M059J (cell line): ENCODE data around the gene CAPN9. TPM values are rescaled to one million over a fixed set of nuclear protein-coding genes. Genes with fewer than 3 reads are reported as not detected.

Source experiments
- DNase-seq: peaks from one replicate; pipeline ENCODE4 v3.0.0-alpha.2; 2012; ENCODE audit warnings: low read depth
- total RNA-seq: library from RNA; depleted of rRNA; stranded (reverse); fragments of >200 nt; shearing (Covaris generic); gene quantifications from 2 replicates; pipeline ENCODE4 v1.2.3, GENCODE V29; 2014

Gene CAPN9
- total RNA-seq, 1 experiment from 2014 or later: not detected

DNA sequence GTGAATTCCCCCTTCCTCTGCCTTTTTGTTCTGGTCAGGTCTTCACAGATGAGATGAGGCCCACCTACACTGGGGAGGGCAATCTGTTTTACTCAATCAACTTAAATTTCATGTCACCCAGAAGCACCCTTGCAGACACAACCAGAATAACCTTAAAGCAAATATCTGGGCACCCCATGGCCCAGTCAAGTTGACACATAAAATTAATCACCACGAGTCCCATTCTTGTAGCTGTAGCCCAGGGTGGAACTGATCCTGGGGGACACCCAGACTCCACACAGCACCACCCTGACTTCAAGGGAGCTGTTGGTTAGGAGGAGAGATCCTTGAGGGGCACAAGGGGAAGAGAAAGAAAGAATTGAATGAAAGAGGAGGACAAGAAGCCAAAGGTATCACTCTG, 23.1 kb downstream of the CAPN9 start:
- DNase-seq: no peak

DNA sequence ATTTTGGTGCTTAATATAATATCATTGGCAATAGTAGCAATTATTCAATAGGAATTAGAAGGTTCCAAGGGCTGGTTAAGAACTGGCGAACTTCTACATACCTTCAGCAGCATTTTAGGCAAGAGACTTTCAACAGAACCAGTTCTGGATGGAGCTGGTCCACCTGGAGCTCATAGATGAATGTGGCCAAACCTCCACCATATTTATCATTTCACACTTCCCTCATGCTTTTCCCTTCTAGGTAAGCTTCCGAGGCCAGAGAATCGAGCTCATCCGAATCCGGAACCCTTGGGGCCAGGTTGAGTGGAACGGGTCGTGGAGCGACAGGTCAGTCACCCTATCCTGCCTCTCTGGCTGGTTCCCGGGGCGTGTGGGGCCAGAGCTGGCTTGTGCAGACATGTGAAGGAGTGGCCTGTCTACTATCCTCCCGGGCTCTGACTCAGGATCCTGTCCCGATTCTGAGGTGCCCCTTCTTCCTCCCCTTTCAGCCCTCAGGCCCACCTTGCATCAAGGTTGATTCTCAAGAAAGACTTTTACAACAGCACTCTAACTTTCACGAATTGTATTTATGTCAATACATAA, 24.7 kb downstream of the CAPN9 start:
- no peak for DNase-seq

- peak; percentile 64 for DNase-seq
Measured at GRCh38 chr1:230772457-230773395, 25.5 kb downstream of the CAPN9 start.

DNA sequence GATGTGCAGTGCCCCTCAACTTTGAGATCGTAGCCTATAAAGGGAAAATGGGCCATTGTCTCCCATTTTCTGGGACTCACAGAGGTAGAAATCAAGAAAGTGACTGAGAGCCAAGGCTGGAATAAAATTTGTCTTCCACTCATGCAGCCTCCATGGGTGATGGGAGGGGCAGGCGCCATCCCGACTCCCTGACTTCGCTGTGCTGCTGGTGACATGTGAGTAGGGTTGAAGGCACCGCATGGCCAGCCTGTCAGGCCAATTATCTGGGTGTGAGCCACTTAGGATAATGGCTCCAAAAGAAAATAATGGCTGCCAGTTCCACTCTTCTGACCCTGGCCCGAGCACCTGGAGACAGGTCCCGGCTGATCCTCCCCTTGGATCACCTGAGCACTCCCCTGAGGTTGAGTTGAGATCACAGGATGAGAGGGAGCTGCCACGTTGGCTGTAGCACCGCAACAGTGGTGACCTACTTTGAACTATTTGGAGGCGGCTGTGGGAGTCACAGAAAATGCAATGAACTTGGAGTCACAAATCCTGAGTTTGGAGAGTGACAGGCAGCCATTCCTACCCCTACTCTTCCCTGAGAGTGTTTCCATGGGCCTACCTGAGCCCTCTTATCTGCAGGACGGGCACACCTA, 26.3 kb downstream of the CAPN9 start:
- no peak for DNase-seq

GRCh38 chr1:230778916-230779590, 31.9 kb downstream of the CAPN9 start:
- DNase-seq: peak; percentile 47

DNA sequence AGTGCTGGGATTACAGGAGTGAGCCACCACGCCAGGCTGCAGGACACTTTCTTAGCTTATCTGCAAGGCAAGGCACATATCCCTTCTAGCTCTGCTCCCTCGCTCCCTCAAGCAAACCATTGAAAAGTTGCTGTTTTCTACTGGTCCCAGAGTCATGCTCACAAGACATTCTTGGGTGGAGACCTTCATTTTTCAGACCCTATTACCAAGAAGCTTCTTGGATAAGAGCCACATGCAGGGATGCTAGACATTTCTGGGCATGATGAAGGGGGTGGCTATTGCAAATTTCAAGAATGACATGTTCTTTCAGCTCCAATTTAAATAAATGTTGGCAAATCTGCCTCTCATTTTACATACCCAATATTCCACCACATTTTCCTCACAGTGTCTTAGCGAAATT, 33.9 kb downstream of the CAPN9 start:
- no peak for DNase-seq

DNA sequence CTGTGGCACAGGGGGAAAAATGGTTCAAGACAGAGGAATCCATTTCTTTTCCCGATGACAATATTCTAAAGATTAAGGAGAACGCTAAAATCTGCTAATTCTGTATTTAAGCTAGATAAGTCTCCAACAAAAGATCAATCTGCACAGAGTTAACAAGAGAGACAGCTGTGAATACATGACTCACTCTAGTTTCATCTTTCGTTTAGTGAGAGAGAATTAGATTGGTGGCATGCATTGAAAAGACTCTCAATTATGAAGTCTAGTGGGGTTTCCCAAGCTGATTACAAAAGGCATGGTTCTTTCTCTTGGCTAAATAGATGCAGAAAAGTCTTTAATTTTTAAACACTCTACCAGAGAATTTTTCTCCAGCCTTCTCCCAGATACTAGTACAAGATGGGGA, 34.4 kb downstream of the CAPN9 start:
- no peak for DNase-seq

GRCh38 chr1:230784163-230784562, 37.0 kb downstream of the CAPN9 start:
- no peak for DNase-seq

DNA sequence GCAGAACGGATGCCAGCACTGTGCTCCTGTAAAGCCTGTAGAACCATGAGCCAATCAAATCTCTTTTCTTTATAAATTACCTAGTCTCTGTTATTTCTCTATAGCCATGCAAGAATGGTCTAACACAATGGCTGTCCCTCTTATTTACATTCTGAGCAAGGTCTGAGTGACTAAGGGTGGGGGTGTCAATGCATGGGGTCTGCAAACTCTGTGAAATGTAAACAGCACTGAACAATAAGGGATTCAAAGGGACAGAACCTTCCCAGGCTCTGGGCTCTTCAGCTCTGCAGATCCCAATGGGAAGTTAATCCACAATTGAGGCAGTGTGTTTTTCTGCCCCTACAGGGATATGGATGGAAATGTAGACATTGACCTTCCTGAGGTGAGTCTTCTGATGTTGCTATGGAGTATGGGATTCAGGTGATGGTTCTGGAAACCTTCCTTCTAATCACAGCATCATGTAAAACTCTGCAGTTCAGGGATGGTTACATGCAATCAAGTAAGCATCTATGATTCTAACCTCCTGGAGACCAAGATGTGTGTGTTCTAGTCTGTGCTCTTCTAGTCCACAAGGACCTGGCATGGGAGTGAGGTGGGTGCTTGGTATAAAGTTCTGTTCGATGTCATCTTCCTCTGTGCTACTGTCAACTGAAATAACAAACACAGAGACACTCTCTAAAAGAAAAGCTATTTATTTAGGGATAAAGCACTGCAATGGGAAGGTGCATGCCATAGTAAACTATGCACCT, 38.6 kb downstream of the CAPN9 start:
- no peak for DNase-seq

- no peak for DNase-seq
Measured at GRCh38 chr1:230786385-230786753, 39.2 kb downstream of the CAPN9 start.

- no peak for DNase-seq
Measured at GRCh38 chr1:230787471-230787870, 40.3 kb downstream of the CAPN9 start.

- no peak for DNase-seq
Measured at GRCh38 chr1:230788561-230789275, 41.5 kb downstream of the CAPN9 start.

- DNase-seq: no peak
Measured at GRCh38 chr1:230790026-230790425, 42.8 kb downstream of the CAPN9 start.

GRCh38 chr1:230791986-230792564, 44.9 kb downstream of the CAPN9 start:
- DNase-seq: no peak

GRCh38 chr1:230792691-230793462, 45.7 kb downstream of the CAPN9 start:
- DNase-seq: peak; percentile 20

DNA sequence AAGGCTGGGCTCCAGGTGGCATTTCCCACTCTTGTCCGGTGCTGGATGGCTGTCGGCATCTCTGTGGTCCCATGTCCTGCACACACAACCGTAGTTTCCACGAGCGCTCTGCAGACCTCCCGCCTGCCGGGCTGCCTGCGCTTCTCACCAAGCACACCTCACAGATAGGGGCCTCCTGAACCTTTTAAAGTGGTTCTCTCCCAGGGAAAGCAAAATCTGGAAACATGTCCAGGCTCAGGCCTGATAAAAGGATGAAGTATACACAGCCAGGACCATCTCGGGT, 46.2 kb downstream of the CAPN9 start:
- DNase-seq: no peak

GRCh38 chr1:230794431-230794830, 47.2 kb downstream of the CAPN9 start:
- peak; percentile 9 for DNase-seq

GRCh38 chr1:230794871-230795605, 47.9 kb downstream of the CAPN9 start:
- no peak for DNase-seq

- DNase-seq: no peak
Measured at GRCh38 chr1:230796626-230797025, 49.4 kb downstream of the CAPN9 start.
